Measurements from ENCODE around the gene LEPROT. TPM values are rescaled to one million over a fixed set of nuclear protein-coding genes. Genes with fewer than 3 reads are reported as not detected.

The LEPROT gene
- total RNA-seq, 2 donors from 2014 or later, result 45.1 to 77.6 TPM

GRCh38 chr1:65412984-65413375 is 7.5 kb upstream of the LEPROT start:
- intact Hi-C loops (cut with DNase I), result no loop called here
- H3K9ac ChIP-seq (ENCODE audit: low read depth in 2 of 2, low read length in 2 of 2), result no peak overlapping the region
- H3K4me3 ChIP-seq, result no peak overlapping the region
- H3K27me3 ChIP-seq, result no peaks in the 10 kb centered on the region
- H3K4me1 ChIP-seq, result no peaks in the 10 kb centered on the region
- TF ChIP-seq, protein P1, sequence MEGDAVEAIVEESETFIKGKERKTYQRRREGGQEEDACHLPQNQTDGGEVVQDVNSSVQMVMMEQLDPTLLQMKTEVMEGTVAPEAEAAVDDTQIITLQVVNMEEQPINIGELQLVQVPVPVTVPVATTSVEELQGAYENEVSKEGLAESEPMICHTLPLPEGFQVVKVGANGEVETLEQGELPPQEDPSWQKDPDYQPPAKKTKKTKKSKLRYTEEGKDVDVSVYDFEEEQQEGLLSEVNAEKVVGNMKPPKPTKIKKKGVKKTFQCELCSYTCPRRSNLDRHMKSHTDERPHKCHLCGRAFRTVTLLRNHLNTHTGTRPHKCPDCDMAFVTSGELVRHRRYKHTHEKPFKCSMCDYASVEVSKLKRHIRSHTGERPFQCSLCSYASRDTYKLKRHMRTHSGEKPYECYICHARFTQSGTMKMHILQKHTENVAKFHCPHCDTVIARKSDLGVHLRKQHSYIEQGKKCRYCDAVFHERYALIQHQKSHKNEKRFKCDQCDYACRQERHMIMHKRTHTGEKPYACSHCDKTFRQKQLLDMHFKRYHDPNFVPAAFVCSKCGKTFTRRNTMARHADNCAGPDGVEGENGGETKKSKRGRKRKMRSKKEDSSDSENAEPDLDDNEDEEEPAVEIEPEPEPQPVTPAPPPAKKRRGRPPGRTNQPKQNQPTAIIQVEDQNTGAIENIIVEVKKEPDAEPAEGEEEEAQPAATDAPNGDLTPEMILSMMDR (IDR thresholded peaks at IDR 0.05), result no peak
- H3K27ac ChIP-seq, result no peak overlapping the region
- H3K9me3 ChIP-seq, result no peaks in the 10 kb centered on the region
- no peak for DNase-seq
- no peaks in the 10 kb centered on the region for H3K36me3 ChIP-seq

DNA sequence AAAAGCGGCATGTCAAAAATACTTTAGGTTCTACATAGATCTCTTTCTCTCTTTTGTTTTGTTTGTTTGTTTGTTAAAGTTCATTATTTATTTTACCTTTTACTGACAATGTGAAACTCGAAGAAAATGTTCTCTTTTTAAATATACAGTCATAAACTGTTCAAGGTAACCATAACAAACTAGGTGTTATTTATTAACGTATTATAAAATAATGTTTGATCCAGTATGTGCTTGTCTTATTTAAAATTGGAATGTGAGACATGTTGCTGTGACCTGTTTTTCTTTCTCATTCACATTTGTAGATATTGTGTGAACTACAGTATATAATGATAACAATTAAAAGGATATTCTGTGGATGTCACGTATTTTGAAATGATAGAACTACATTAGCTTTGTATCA is 5.9 kb upstream of the LEPROT start:
- Histone ChIP-seq H3K9me3 (no peaks in the 10 kb centered on the region), H3K4me1 (no peaks in the 10 kb centered on the region), H3K27me3 (no peaks in the 10 kb centered on the region), H3K27ac (no peak overlapping the region), H3K36me3 (no peaks in the 10 kb centered on the region), H3K4me3 (no peak overlapping the region), H3K9ac (ENCODE audit: low read depth in 2 of 2, low read length in 2 of 2) (no peak overlapping the region)
- intact Hi-C loops (cut with DNase I), result no loop called here
- TF ChIP-seq, protein P1 (IDR thresholded peaks at IDR 0.05), result no peak
- no peak for DNase-seq

- no peak overlapping the region for H3K9ac ChIP-seq (ENCODE audit: low read depth in 2 of 2, low read length in 2 of 2)
- no peak overlapping the region for H3K27ac ChIP-seq
- no peaks in the 10 kb centered on the region for H3K27me3 ChIP-seq
- no peaks in the 10 kb centered on the region for H3K36me3 ChIP-seq
- TF ChIP-seq, protein P1 (IDR thresholded peaks at IDR 0.05), result no peak
- no peaks in the 10 kb centered on the region for H3K9me3 ChIP-seq
- DNase-seq, result no peak
- intact Hi-C loops (cut with DNase I), result no loop called here
- H3K4me3 ChIP-seq, result no peak overlapping the region
- no peaks in the 10 kb centered on the region for H3K4me1 ChIP-seq
Measured at GRCh38 chr1:65416767-65417166, 3.7 kb upstream of the LEPROT start.

- no peak overlapping the region for H3K27ac ChIP-seq
Measured at GRCh38 chr1:65417729-65418128, 2.7 kb upstream of the LEPROT start.

GRCh38 chr1:65418522-65419185 is 1.8 kb upstream of the LEPROT start:
- H3K27ac ChIP-seq, result no peak overlapping the region
- intact Hi-C loops (cut with DNase I), result no loop called here
- no peak overlapping the region for H3K4me3 ChIP-seq
- H3K9ac ChIP-seq (ENCODE audit: low read depth in 2 of 2, low read length in 2 of 2), result no peak overlapping the region
- no peak for DNase-seq
- H3K27me3 ChIP-seq, result no peaks in the 10 kb centered on the region
- no peaks in the 10 kb centered on the region for H3K9me3 ChIP-seq
- TF ChIP-seq, protein P1 (IDR thresholded peaks at IDR 0.05), result no peak
- no peaks in the 10 kb centered on the region for H3K36me3 ChIP-seq
- peaks cover 10% of the 10 kb centered on the region for H3K4me1 ChIP-seq

More at GRCh38 chr1:65417729-65418128, 2.7 kb upstream of the LEPROT start:
- no peak overlapping the region for H3K9ac ChIP-seq (ENCODE audit: low read depth in 2 of 2, low read length in 2 of 2)
- intact Hi-C loops (cut with DNase I), result no loop called here
- H3K9me3 ChIP-seq, result no peaks in the 10 kb centered on the region
- no peaks in the 10 kb centered on the region for H3K36me3 ChIP-seq
- peaks cover 8% of the 10 kb centered on the region for H3K4me1 ChIP-seq
- TF ChIP-seq, protein P1 (IDR thresholded peaks at IDR 0.05), result no peak
- no peak overlapping the region for H3K4me3 ChIP-seq
- DNase-seq, result no peak
- H3K27me3 ChIP-seq, result no peaks in the 10 kb centered on the region
